GM13977 (cell line): ENCODE results near the gene NDNF.

Source experiments
- DNase-seq: peaks from one replicate; pipeline ENCODE4 v3.0.0; 2012; ENCODE audit warnings: low spot score
- in situ Hi-C: fragments of 300-500 bp; cut with MboI; formaldehyde crosslinking; loops from one replicate; pipeline ENCODE4 v1.12.0; 2022; ENCODE audit warnings: low sequenced_read_pairs, low pct_unique_long_range_greater_than_20kb, mixed read lengths, inconsistent platforms; ENCODE audit not compliant: unreplicated experiment
- TF ChIP-seq, protein P1 (sequence below): IDR thresholded peaks from 2 replicates; pipeline ENCODE4 v1.5.1; 2012; ENCODE audit warnings: mild to moderate bottlenecking, control low read depth; ENCODE audit not compliant: insufficient read depth; ENCODE audit errors: extremely low read depth, missing control alignments

Gene NDNF

DNA sequence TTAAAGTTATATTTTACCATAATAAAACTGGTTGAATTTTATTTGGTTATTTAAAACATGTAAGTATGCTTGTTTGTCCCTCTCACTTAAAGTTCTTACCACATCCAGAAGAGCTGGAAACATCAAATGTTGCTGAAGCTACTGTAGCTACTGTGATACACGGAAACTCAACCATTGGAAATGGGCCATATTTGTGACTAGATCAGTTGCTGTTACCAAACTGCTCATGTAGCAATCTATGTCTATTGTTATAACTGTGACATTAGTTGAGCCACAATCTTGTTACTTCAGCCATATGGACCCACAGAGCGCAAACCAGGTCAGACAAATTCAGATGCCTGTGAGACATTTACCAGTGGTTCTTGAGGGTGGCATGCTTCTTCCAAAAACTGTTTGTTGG is 41.6 kb downstream of the NDNF start:
- DNase-seq, result no peak
- in situ Hi-C loops, result no loop called here
- TF ChIP-seq, protein P1, sequence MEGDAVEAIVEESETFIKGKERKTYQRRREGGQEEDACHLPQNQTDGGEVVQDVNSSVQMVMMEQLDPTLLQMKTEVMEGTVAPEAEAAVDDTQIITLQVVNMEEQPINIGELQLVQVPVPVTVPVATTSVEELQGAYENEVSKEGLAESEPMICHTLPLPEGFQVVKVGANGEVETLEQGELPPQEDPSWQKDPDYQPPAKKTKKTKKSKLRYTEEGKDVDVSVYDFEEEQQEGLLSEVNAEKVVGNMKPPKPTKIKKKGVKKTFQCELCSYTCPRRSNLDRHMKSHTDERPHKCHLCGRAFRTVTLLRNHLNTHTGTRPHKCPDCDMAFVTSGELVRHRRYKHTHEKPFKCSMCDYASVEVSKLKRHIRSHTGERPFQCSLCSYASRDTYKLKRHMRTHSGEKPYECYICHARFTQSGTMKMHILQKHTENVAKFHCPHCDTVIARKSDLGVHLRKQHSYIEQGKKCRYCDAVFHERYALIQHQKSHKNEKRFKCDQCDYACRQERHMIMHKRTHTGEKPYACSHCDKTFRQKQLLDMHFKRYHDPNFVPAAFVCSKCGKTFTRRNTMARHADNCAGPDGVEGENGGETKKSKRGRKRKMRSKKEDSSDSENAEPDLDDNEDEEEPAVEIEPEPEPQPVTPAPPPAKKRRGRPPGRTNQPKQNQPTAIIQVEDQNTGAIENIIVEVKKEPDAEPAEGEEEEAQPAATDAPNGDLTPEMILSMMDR, result no peak

- TF ChIP-seq, protein P1, result no peak
- in situ Hi-C loops, result no loop called here
- DNase-seq, result no peak
Measured at GRCh38 chr4:121030131-121030530, 42.2 kb downstream of the NDNF start.

- in situ Hi-C loops, result no loop called here
- no peak for DNase-seq
- TF ChIP-seq, protein P1, result no peak
Measured at GRCh38 chr4:121026034-121026433, 46.3 kb downstream of the NDNF start.

- DNase-seq, result no peak
- TF ChIP-seq, protein P1, result no peak
- in situ Hi-C loops, result no loop called here
Measured at GRCh38 chr4:121025540-121025939, 46.8 kb downstream of the NDNF start.

DNA sequence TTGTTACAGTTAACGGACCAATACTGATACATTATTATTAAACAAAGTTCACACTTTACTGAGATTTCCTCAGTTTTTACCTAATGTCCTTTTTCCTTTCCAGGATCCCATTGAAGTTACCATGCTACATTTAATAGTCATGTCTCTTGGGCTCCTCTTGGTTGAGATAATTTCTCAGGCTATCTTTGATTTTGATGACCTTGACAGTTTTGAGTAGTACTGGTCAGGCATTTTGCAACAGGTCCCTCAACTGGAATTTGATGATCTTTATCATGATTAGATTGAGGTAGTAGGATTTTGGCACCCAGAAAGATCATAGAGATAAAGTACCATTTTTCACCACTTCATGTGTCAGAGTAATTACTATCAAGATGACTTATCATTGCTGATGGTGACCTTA is 53.8 kb downstream of the NDNF start:
- no peak for DNase-seq
- in situ Hi-C loops, result no loop called here
- TF ChIP-seq, protein P1, result no peak

GRCh38 chr4:121016611-121017010 is 55.7 kb downstream of the NDNF start:
- TF ChIP-seq, protein P1, result no peak
- no peak for DNase-seq
- in situ Hi-C loops, result no loop called here

DNA sequence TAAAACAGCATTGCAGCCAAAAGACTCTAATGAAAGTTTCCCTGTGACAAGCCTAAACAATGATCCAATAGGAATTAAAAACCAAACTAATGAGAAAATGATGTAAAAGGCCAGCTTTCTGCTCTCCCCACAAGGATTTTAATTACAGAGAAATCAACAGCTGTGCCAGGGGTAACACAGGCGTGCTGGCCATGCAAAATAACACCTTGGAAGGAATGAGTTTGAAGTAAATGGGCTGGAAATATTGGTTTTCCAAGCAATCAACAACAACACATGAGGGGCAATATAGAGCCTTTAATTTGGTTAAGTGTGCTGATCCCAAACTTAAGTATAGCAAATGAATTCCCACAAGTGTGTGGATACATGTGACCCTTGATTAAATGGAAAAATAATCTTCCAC is 56.9 kb downstream of the NDNF start:
- in situ Hi-C loops, result no loop called here
- TF ChIP-seq, protein P1, result no peak

More for the DNA sequence above, 56.9 kb downstream of the NDNF start:
- no peak for DNase-seq
